Measurements from ENCODE around the gene ROBO3. TPM values are rescaled to one million over a fixed set of nuclear protein-coding genes. Genes with fewer than 3 reads are reported as not detected.

Gene ROBO3
- total and polyA plus RNA-seq, 2 of the 8 experiments (the other 6 are each of a cell fraction or from before 2014, with no cell fraction given) = 12.1 to 24.6 TPM

- H2BK5ac ChIP-seq (ENCODE audit: low read depth, low read length) = no peak overlapping the region
- no peaks in the 10 kb centered on the region for H3K9me3 ChIP-seq (ENCODE audit: insufficient read depth in 2 of 2, low read depth in 1 of 2, low read length in 1 of 2)
- peaks cover 93 to 100% (median 98%) of the 10 kb centered on the region in 4 experiments for H3K27me3 ChIP-seq (replicated peaks in 1 of 4; ENCODE audit: control insufficient read depth in 3 of 4, extremely low read depth in 1 of 4, insufficient read depth in 3 of 4, low read length in 3 of 4)
- H3K4me1 ChIP-seq (replicated peaks in 1 of 4; ENCODE audit: control insufficient read depth in 3 of 4, insufficient read depth in 4 of 4, low read length in 3 of 4) = peaks cover 3 to 26% (median 4%) of the 10 kb centered on the region in 4 experiments
- H3K18ac ChIP-seq (ENCODE audit: extremely low read depth, low read length) = no peak overlapping the region
- H2BK12ac ChIP-seq (ENCODE audit: low read depth, low read length) = no peak overlapping the region; the same call in 1 of the 2 replicates
- H2BK15ac ChIP-seq (ENCODE audit: low read length) = 0 out of 2 replicates have a peak overlapping the region, but pooled peaks have one; percentile 76
- no peak overlapping the region for H2BK20ac ChIP-seq (ENCODE audit: low read length)
- ChIA-PET POLR2A (ENCODE audit: partially characterized antibody) (interaction anchor here (1.5 to 1.9 kb wide), 2 partner anchors 16 to 43 kb away, joined by 3 to 5 read pairs; partner anchors contain the start of gene MSANTD2), CTCF (ENCODE audit: partially characterized antibody) (interaction anchor here (0.7 to 2.9 kb wide), 12 partner anchors 10 to 180 kb away, joined by 3 to 23 read pairs (median 4); partner anchors contain the start of gene ROBO3)
- no peaks in the 10 kb centered on the region for H3K79me2 ChIP-seq (ENCODE audit: control insufficient read depth in 1 of 2, insufficient read depth in 2 of 2, low read length in 2 of 2)
- FAIRE-seq (no peak), DNase-seq (ENCODE audit: low read depth in 1 of 2, low spot score in 2 of 2) (no peak)
- peak overlapping the region; percentile 87; the same call in 1 of the 2 replicates for H2AK5ac ChIP-seq (ENCODE audit: low read depth, low read length)
- H3K4ac ChIP-seq (replicated peaks; ENCODE audit: insufficient read length, low read depth, low read length) = no peak overlapping the region
- no peak overlapping the region for H4K8ac ChIP-seq (ENCODE audit: extremely low read depth, insufficient read depth, low read length)
- H3K14ac ChIP-seq (ENCODE audit: insufficient read length) = no peak overlapping the region
- H3K9ac ChIP-seq (replicated peaks in 1 of 4; ENCODE audit: extremely low read depth in 1 of 4, low read depth in 3 of 4, low read length in 3 of 4) = no peak overlapping the region
- H3K27ac ChIP-seq (ENCODE audit: low read depth, low read length) = no peak overlapping the region
- peaks cover 2% of the 10 kb centered on the region; the same call in 1 of the 2 replicates for H3K23me2 ChIP-seq (ENCODE audit: low read depth, low read length)
- 12% methylated on average over 8 of the region's 8 CpGs; no CpG with 5 or more reads in 1 of the 2 experiments for WGBS, 2 experiments (ENCODE audit: extremely low coverage in 1 of 2, insufficient coverage in 1 of 2, insufficient read length in 1 of 2, insufficient replicate concordance in 2 of 2, low coverage in 1 of 2, low lambda C conversion rate in 2 of 2, missing lambda C conversion rate in 1 of 2)
- peak overlapping the region; percentile 62 to 66 for H3K4me2 ChIP-seq (ENCODE audit: insufficient read depth in 1 of 2, low read depth in 2 of 2, low read length in 2 of 2)
- H3K23ac ChIP-seq (ENCODE audit: insufficient read length) = no peak overlapping the region
- H4K20me1 ChIP-seq (replicated peaks in 1 of 2; ENCODE audit: control insufficient read depth in 1 of 2, insufficient read depth in 2 of 2, low read length in 2 of 2) = peaks cover 14 to 30% of the 10 kb centered on the region in 2 experiments
- H4K91ac ChIP-seq (replicated peaks; ENCODE audit: insufficient read length, low read length) = no peak overlapping the region
- H3K36me3 ChIP-seq (ENCODE audit: control insufficient read depth in 2 of 4, insufficient read depth in 4 of 4, low read length in 3 of 4) = peaks cover 0 to 5% (median 0%) of the 10 kb centered on the region in 4 experiments; a peak in 1 of 8 replicates
- H3K79me1 ChIP-seq (ENCODE audit: low read depth, low read length) = no peaks in the 10 kb centered on the region
- no peak overlapping the region for H4K5ac ChIP-seq (ENCODE audit: insufficient read length, low read depth, low read length)
- H2AFZ ChIP-seq (ENCODE audit: low read length) = no peak overlapping the region
- H3K4me3 ChIP-seq (ENCODE audit: extremely low read depth in 1 of 4, insufficient read depth in 2 of 4, low read depth in 3 of 4, low read length in 4 of 4) = peak overlapping the region in 2 of 4 experiments; percentile 6 to 46; a peak in 4 of 8 replicates
- no peak overlapping the region for H3K56ac ChIP-seq (replicated peaks; ENCODE audit: insufficient read length, low read depth, low read length)
- no peak overlapping the region for H2BK120ac ChIP-seq (replicated peaks; ENCODE audit: low read depth, low read length)
- TF ChIP-seq EP300 (IDR thresholded peaks at IDR 0.05; ENCODE audit: borderline replicate concordance in 1 of 2, low read depth in 2 of 2, low read length in 2 of 2) (no peak), SUZ12 (IDR thresholded peaks at IDR 0.05; ENCODE audit: low read length) (no peak), HDAC2 (IDR thresholded peaks at IDR 0.05; ENCODE audit: borderline replicate concordance in 1 of 2, low read depth in 2 of 2, low read length in 2 of 2) (no peak), SIN3A (conservative IDR thresholded peaks at IDR 0.05 in 1 of 2, IDR thresholded peaks at IDR 0.05 in 1 of 2; ENCODE audit: low read depth in 1 of 2, low read length in 2 of 2) (no peak), CHD2 (IDR thresholded peaks at IDR 0.05; ENCODE audit: low read length) (no peak), NANOG (IDR thresholded peaks at IDR 0.05; ENCODE audit: insufficient read depth, low read depth, low read length, poor library complexity, severe bottlenecking) (no peak), RXRA (IDR thresholded peaks at IDR 0.05; ENCODE audit: insufficient read depth, low read depth, low read length) (no peak), SP4 (IDR thresholded peaks at IDR 0.05; ENCODE audit: low read length) (no peak), RNF2 (IDR thresholded peaks at IDR 0.05; ENCODE audit: borderline replicate concordance, low read depth, low read length, missing control alignments, poor library complexity, severe bottlenecking) (no peak), SP1 (IDR thresholded peaks at IDR 0.05; ENCODE audit: low read depth, low read length) (no peak)
- TF ChIP-seq, protein P1, sequence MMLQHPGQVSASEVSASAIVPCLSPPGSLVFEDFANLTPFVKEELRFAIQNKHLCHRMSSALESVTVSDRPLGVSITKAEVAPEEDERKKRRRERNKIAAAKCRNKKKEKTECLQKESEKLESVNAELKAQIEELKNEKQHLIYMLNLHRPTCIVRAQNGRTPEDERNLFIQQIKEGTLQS (IDR thresholded peaks at IDR 0.05; ENCODE audit: insufficient read depth, low read depth, low read length) = no peak
These were observed 21.7 kb upstream of the ROBO3 start for GRCh38 chr11:124843616-124843910.

Measured in H1 (cell line).